Glutamatergic neuron (in vitro differentiated cells): ENCODE measurements around the gene PRDM16. TPM values are rescaled to one million over a fixed set of nuclear protein-coding genes. Genes with fewer than 3 reads are reported as not detected.

Experiments
- DNase-seq: peaks from one replicate; pipeline ENCODE4 v3.0.0; 2022
- H3K27ac Mint-ChIP-seq: one replicate; pipeline ENCODE4 v1.8.0; 2020; ENCODE audit warnings: mild to moderate bottlenecking, mixed read lengths, inconsistent platforms; ENCODE audit not compliant: unreplicated experiment
- H3K27me3 Mint-ChIP-seq: one replicate; pipeline ENCODE4 v1.8.0; 2020; ENCODE audit warnings: mild to moderate bottlenecking, moderate library complexity, mixed read lengths, inconsistent platforms; ENCODE audit not compliant: unreplicated experiment
- H3K36me3 Mint-ChIP-seq: one replicate; pipeline ENCODE4 v1.8.0; 2020; ENCODE audit warnings: mild to moderate bottlenecking, mixed read lengths, inconsistent platforms; ENCODE audit not compliant: unreplicated experiment
- H3K4me1 Mint-ChIP-seq: one replicate; pipeline ENCODE4 v1.8.0; 2020; ENCODE audit warnings: mild to moderate bottlenecking, low read depth, mixed read lengths, inconsistent platforms; ENCODE audit not compliant: unreplicated experiment
- H3K4me3 Mint-ChIP-seq: one replicate; pipeline ENCODE4 v1.8.0; 2020; ENCODE audit warnings: mild to moderate bottlenecking, mixed read lengths, inconsistent platforms; ENCODE audit not compliant: unreplicated experiment
- H3K9me3 Mint-ChIP-seq: one replicate; pipeline ENCODE4 v1.8.0; 2020; ENCODE audit warnings: mild to moderate bottlenecking, moderate library complexity, mixed read lengths, inconsistent platforms; ENCODE audit not compliant: unreplicated experiment
- CTCF ChIP-seq: fragments of 200-600 bp; sonication (generic); IDR thresholded peaks from one replicate; pipeline ENCODE4 v1.5.0; 2021; ENCODE audit not compliant: partially characterized antibody, unreplicated experiment
- total RNA-seq: library from RNA; stranded (reverse); fragmentation: NEBNext Ultra II Directional; extraction: Animal tissue kit (Norgen Biotek cat#: 25700); gene quantifications from one replicate; pipeline ENCODE4 v1.2.1, GENCODE V29; 2021; ENCODE audit not compliant: unreplicated experiment

The PRDM16 gene
- total RNA-seq, 1 donor from 2014 or later = 0.07 TPM

- Mint-ChIP-seq H3K36me3 (peaks cover 5% of the 10 kb centered on the region), H3K9me3 (peaks cover 10% of the 10 kb centered on the region), H3K27ac (no peak overlapping the region), H3K4me3 (no peak overlapping the region), H3K4me1 (no peaks in the 10 kb centered on the region), H3K27me3 (peaks cover 4% of the 10 kb centered on the region)
- no peak for TF ChIP-seq CTCF
- DNase-seq = no peak
Observed at GRCh38 chr1:3327936-3328590, 259.1 kb downstream of the PRDM16 start.

GRCh38 chr1:3329640-3330281 is 260.8 kb downstream of the PRDM16 start:
- Mint-ChIP-seq H3K27ac (no peak overlapping the region), H3K4me1 (no peaks in the 10 kb centered on the region), H3K9me3 (peaks cover 10% of the 10 kb centered on the region), H3K4me3 (no peak overlapping the region), H3K27me3 (peaks cover 5% of the 10 kb centered on the region), H3K36me3 (peaks cover 5% of the 10 kb centered on the region)
- TF ChIP-seq CTCF = no peak
- no peak for DNase-seq

DNA sequence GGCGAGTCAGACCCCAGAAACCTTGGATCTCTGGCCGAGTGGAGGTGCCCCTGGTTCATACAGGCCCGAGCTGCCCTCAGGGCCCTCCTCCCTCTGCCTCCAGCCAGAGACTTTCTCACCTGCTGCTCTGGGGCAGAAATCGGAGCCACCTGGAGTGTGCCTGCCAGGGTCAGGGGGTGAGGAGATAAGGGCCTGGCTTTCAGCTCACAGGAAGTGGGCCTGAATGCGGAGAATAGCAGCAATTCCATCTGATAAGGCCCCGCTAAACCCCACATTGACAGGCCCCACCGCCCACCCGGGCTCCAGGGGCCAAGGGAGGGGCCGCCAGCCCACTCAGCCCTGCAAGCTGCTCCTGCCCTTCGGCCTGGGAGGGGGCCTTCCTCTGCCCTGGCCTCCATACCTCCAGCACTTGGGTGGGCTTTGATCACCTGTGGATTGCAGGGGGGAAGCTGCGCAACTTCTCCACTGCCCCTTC is 261.8 kb downstream of the PRDM16 start:
- DNase-seq = no peak
- H3K4me1 Mint-ChIP-seq = no peaks in the 10 kb centered on the region
- no peak overlapping the region for H3K27ac Mint-ChIP-seq
- H3K9me3 Mint-ChIP-seq = peaks cover 10% of the 10 kb centered on the region
- H3K4me3 Mint-ChIP-seq = no peak overlapping the region
- H3K27me3 Mint-ChIP-seq = peaks cover 7% of the 10 kb centered on the region
- peaks cover 5% of the 10 kb centered on the region for H3K36me3 Mint-ChIP-seq
- TF ChIP-seq CTCF = no peak

GRCh38 chr1:3331564-3331963 is 262.6 kb downstream of the PRDM16 start:
- Mint-ChIP-seq H3K27me3 (peaks cover 7% of the 10 kb centered on the region), H3K36me3 (no peaks in the 10 kb centered on the region), H3K27ac (no peak overlapping the region), H3K9me3 (peaks cover 7% of the 10 kb centered on the region), H3K4me3 (no peak overlapping the region), H3K4me1 (no peaks in the 10 kb centered on the region)
- no peak for DNase-seq
- no peak for TF ChIP-seq CTCF

GRCh38 chr1:3332043-3332442 is 263.0 kb downstream of the PRDM16 start:
- Mint-ChIP-seq H3K4me1 (no peaks in the 10 kb centered on the region), H3K27ac (no peak overlapping the region), H3K27me3 (peaks cover 7% of the 10 kb centered on the region), H3K4me3 (no peak overlapping the region), H3K36me3 (no peaks in the 10 kb centered on the region), H3K9me3 (peaks cover 7% of the 10 kb centered on the region)
- DNase-seq = no peak
- no peak for TF ChIP-seq CTCF
